Astrocyte of the cerebellum (primary cell): ENCODE data around the gene RGS12.

Experiments
- DNase-seq: peaks from one replicate; pipeline ENCODE4 v3.0.0-alpha.2; 2011; ENCODE audit warnings: low read depth
- H3K4me3 ChIP-seq: 2 replicates; pipeline ENCODE4 v1.5.1; 2011; ENCODE audit warnings: mild to moderate bottlenecking, low read depth, low read length, moderate library complexity
- in situ Hi-C: cut with HindIII; loops from 2 replicates; pipeline ENCODE4 v1.10.0; 2017; ENCODE audit warnings: low sequenced_read_pairs
- TF ChIP-seq, protein P1 (sequence below): IDR thresholded peaks from 2 replicates; pipeline ENCODE4 v1.5.1; 2012; ENCODE audit warnings: low read length, low read depth, moderate library complexity, mild to moderate bottlenecking; ENCODE audit errors: missing control alignments

RGS12 gene

DNA sequence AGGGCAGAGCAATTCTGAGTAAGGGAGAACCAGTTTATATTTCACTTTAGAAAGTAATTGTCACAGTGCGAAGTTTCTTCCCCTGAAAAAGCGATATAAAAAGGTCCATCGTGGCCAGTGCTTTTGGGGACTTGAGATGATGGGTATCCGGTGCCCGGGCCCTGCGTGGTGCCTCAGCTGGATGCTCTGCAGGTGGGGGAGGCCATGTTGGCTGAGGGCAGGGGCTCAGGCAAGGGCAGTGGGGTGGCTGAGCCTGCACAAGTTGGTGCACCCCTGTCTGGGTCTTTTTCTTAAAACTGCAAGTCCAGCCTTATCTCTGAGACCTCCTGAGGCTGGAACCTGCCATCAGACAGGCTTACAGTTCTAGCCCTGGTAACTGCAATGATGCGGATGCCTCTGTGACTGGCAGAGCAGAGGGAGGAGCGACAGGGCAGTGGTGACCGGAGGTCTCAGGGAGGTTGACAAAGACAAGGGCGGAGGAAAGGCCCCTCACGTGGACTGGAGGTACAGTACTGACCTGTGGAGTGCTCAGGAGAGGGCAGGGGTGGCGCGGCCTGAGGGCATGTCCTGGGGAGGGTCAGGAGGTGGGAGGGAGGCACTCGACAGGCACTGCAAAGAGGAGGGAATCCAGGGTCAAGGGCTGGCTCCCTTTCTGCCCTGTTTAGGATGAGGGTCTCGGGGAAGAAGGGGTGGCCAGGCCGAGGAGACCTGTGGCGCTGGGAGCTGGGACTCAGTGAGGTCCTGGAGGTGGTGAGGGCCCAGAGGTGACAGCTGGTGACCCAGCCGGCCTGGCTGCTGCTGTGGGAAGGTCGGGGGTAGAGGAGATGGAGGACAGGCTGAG, 1.8 kb downstream of the RGS12 start:
- peak overlapping the region; percentile 66 for H3K4me3 ChIP-seq
- DNase-seq = no peak
- TF ChIP-seq, protein P1, sequence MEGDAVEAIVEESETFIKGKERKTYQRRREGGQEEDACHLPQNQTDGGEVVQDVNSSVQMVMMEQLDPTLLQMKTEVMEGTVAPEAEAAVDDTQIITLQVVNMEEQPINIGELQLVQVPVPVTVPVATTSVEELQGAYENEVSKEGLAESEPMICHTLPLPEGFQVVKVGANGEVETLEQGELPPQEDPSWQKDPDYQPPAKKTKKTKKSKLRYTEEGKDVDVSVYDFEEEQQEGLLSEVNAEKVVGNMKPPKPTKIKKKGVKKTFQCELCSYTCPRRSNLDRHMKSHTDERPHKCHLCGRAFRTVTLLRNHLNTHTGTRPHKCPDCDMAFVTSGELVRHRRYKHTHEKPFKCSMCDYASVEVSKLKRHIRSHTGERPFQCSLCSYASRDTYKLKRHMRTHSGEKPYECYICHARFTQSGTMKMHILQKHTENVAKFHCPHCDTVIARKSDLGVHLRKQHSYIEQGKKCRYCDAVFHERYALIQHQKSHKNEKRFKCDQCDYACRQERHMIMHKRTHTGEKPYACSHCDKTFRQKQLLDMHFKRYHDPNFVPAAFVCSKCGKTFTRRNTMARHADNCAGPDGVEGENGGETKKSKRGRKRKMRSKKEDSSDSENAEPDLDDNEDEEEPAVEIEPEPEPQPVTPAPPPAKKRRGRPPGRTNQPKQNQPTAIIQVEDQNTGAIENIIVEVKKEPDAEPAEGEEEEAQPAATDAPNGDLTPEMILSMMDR = no peak
- in situ Hi-C loops = no loop called here

DNA sequence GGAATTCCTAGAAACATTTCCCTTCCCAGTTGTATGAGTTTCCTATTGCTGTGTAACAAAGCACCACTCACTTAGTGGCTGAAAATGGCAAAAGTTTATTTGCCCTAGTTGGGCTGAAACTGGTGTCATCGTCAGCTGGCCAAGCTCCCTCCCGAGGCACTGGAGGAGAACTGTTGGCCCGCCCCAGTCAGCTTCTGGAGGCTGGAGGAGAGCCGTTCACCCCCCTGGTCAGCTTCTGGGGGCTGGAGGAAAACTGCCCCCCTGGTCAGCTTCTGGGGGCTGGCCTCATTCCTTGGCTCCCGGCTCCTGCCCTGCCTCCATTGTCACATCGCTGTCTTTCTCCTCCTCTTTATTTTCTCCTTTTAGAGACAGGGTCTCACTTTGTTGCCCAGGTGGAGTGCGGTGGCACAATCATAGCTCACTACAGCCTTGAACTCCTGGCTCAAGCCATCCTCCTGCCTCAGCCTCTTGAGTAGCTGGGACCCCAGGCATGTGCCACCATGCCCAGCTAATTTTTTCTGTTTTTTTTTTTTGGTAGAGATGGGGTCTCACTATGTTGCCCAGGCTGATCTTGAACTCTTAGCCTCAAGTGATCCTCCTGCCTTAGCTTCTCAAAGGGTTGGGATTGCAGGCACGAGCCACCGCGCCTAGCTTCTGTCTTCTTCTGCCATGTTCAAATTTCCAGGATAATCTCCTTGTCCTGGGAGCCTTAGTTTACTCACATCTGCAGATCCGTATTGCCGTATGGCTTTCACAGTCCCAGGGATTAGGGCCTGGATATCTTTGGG, 3.2 kb downstream of the RGS12 start:
- no peak overlapping the region for H3K4me3 ChIP-seq
- TF ChIP-seq, protein P1 = no peak
- in situ Hi-C loops = no loop called here
- no peak for DNase-seq

DNA sequence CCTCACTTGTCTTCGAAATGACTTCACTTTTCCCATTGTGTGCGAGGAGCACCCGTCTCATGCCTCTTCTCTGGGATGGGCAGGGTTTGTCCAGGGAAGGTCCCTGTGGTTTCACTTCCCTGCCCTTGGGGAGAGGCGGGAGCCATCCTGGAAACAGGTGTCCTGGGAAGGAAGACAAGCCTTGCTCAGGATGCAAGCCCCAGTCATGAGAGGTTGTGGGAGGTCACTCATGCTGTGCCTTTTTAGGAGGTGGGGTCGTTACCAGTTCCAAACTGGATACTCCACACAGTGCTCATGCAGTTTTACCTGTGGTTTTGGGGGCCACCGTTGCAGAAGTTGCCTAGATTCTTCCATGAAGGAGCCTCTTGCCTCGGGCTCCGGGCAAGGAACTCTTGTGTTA, 3.8 kb downstream of the RGS12 start:
- in situ Hi-C loops = no loop called here
- no peak overlapping the region for H3K4me3 ChIP-seq
- no peak for DNase-seq
- TF ChIP-seq, protein P1 = no peak

DNA sequence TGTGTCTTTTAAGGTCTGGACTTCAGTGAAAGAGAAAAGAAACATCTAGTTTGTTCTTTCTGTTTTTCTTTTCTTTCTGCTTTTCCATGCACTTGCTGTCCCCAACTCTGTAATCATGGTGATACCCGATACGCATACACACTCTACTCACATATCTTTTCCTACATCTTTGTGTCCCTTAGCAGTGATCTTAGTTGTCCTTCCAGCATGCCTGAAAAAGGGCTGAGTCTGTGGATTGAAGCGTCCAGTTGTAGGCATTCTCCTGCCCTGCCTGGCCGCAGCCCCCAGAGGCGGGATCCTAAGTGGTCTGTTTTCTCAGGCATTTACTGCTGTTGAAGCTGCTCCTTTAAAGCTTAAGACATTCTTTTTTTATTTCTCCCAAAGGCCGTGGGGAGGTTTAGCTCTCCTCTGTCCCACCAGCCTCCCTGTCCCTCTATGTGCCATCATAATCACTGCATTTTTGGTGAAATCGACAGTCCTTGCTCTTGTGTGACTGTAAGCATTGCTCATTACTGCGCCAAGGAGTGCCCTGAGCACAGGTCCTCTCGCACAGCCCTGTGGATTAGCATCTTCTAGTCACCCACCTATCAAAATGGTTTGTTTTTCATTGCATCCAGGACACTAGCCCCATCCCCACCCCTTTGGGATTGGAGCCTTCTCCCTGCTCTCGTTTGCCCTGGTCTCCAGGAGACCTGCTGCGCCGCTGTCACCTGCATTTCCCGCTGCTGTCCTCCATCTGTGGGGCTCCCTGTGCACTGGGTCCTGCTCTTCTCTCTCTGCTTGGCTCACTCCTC, 4.4 kb downstream of the RGS12 start:
- no peak for DNase-seq
- H3K4me3 ChIP-seq = no peak overlapping the region
- TF ChIP-seq, protein P1 = no peak
- in situ Hi-C loops = no loop called here

DNA sequence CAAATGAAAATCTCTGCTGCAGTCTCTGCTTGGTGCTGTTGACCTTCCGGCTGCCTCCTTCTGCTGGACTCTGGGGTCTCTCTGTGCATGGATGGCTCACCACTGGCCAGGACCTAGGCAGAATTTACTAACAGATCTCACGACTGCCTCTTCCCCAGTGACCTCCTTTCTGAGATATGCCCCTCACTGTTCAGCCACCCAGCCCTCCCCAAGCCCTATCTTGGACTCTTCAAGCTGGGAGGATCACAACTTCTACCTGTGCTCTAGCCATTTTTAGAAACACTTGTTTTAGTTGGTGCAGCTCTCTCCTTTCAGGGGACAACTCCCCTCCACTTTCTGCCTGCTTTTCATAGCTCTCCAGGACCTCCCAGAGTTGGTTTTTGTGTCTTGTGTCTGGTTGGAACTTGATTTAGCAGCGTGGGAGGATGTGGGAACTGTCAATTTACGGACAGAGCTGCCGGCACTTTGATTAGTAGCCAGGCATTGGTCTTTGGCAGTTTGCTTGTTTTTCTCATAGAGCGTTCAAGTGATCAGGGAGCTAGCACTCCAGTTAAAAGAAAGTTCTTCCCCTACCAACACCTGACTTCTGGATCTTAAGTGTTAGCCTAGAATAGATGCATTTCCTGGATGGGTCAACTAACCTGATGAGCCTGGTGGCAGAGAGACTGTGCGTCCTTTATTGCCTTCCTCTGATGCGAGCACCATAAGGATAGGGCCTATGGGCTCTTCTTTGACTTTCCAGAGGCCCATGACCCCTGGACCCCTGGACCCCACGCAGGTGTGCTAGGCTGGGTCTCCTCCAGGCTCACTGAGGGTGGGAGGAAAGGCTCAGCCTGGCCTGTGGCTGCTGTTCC, 6.5 kb downstream of the RGS12 start:
- TF ChIP-seq, protein P1 = no peak
- DNase-seq = no peak
- H3K4me3 ChIP-seq = no peak overlapping the region
- in situ Hi-C loops = no loop called here
